ENCODE measurements around the gene ERF.

DNA sequence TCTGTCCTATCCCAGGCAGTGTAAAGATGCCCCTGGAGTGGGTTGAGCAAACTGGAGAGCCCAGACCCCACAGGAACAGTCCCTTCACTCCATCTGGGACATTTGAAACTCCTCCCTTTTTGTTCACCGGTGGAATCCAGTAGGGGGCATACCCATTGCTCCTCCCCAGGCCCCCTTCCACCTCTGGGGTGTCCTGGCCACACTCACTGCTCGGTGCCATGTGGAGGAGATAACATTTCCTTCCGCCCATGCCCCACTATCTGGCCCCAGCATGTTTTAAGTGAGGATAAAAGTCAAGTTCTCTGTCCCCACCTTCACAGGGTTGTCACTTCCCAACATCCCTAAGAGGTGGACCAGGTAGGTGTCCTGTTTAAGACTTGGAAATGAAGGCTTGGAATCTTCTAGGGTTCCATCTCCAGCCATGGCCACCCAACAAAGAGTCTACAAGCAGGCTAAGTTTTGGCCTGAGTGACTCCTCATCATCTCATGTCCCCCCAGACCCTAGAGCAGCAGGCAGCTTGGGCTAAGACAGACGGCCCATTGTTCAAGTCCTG is 25.6 kb downstream of the ERF start:
- TF ChIP-seq, protein P1, sequence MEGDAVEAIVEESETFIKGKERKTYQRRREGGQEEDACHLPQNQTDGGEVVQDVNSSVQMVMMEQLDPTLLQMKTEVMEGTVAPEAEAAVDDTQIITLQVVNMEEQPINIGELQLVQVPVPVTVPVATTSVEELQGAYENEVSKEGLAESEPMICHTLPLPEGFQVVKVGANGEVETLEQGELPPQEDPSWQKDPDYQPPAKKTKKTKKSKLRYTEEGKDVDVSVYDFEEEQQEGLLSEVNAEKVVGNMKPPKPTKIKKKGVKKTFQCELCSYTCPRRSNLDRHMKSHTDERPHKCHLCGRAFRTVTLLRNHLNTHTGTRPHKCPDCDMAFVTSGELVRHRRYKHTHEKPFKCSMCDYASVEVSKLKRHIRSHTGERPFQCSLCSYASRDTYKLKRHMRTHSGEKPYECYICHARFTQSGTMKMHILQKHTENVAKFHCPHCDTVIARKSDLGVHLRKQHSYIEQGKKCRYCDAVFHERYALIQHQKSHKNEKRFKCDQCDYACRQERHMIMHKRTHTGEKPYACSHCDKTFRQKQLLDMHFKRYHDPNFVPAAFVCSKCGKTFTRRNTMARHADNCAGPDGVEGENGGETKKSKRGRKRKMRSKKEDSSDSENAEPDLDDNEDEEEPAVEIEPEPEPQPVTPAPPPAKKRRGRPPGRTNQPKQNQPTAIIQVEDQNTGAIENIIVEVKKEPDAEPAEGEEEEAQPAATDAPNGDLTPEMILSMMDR (IDR thresholded peaks at IDR 0.05; ENCODE audit: low read length) = no peak; the same call in 1 of the 2 replicates
- TF ChIP-seq EZH2 (IDR thresholded peaks at IDR 0.05; ENCODE audit: borderline replicate concordance, low read length) = no peak
